ENCODE data around the gene TFDP1.

Gene TFDP1

DNA sequence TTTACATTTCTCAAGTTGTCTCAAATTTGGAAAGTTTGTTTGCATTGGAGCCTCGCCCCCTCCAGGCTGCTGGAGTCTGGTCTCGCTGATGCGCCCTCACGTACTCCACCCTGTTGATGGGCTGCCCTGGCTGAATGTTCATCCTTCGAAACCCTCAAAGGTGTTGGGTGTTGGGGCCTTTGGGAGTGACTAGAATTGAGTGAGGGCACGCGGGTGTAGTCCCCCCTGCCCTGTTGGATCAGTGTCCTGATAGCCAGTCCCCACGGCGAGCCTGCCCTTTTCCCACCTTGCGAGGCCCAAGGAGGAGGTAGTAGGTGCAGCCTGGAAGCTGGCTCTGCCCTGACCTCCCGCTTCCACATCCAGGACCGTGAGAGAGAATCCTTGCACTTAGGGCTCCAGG is 14.8 kb downstream of the TFDP1 start:
- peak; percentile 38 for DNase-seq

DNA sequence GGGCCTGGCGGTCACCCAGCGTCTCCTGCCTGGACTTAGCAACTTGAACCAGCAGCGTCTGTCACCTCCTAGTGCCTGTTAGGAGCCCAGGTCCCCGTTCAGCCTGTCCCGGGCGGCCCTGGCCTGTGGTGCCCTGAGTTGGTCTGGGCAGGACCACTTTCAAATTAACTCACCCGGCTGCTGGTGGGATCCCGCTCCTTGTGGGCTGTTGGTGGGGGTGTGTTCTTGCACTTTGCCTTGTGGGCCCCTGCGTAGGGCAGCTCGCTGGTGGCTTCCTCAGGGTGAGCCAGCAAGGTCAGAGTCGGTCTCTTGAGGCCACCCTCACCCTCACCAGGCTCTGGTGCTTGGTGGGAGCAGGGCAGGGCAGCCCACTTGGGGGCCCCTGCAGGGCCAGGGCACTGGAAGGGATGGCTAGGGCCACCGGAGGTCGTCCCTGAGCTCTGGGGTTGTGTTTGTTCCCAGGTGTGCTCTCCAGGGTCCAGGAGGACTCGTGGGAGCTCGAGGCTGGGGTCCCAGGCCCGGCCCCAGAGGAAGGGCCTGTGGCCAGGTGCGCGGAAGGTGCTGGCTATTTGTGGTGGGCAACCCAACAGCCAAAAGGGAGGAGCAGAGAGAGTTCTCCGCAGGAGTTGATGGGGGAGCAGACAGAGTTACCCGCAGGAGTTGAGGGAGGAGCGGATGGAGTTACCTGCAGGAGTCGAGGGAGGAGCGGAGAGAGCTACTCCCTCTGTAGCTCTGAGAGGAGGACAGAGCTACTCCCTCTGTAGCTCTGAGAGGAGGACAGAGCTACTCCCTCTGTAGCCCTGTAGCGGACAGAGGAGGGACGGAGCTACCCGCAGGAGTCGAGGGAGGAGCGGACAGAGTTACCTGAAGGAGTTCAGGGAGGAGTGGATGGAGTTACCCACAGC is 16.9 kb downstream of the TFDP1 start:
- no peak for DNase-seq

DNA sequence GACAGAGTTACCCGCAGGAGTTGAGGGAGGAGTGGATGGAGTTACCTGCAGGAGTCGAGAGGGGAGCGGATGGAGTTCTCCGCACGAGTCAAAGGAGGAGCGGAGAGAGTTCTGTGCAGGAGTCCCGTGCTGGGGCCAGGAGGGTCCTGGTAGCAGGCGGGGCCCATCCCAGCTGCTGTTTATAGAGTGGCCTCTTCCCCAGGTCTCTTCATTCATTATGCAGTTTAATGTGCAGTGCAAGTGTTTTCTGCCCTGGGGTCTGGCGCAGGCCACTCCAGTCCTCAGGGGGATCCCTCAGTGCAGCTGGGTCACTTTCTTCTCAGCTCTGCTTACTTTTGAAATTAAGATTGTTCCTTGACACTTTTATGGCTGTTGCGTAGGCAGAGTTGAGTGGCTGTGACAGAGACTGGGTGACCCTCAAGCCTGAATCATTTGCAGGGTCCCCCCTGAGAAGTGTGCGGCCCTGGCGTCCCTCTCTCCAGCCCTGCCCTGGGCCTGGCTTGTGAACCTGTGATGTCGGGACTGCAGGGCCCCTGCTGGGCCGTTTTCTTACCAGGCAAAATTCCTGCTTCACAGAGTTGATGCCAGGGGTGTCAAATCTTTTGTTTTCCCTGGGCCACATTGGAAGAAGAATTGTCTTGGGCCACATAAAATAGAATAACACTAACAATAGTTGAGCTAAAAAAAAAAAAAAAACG is 17.9 kb downstream of the TFDP1 start:
- DNase-seq: no peak

DNA sequence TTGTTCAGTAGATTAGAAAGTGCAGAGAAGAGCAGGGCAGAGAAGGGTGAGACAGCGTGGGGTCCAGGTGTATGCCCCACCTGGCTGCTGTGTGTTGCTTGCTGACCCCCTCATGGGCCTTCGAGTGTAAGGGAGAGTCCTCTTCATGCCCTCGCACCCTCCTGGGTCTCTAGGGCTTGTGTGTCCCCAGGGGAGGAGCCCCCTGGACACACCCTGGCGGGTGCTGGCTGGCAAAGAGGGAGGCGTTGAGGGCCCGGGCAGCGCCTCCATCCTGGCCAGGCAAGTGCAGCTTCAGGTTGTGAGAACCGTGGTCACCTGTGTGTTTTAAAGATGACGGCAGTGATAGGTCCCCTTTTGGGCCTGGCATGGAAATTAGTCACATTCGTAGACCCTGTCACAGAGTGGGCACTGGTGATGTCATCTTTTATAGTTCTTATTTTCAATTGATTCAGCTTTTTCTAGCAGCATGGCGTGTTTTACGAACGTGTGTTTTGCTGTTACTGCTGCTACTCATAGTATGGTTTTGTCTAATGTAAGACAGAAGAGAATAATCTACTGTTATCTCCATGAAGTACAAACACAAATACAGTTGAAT is 18.7 kb downstream of the TFDP1 start:
- no peak for DNase-seq

DNA sequence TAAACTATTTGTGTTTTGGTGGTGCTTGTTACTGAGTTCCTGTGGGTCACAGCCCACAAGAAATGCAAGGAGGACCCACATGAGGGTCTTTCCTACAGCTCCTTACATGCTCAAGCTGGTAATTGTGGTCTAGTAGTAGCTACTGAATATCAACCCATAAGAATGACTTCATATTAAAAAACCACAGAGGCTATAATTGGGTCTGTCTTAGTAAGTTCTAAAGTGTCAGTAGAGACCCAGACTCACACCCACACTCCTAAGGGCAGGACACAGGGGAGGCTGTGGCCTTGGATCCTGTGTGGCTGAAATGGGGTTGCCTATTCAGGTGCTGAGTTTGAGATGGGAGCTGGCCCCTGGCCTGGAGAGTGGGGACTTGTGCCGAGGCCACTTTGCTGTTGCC is 19.6 kb downstream of the TFDP1 start:
- DNase-seq: no peak

DNA sequence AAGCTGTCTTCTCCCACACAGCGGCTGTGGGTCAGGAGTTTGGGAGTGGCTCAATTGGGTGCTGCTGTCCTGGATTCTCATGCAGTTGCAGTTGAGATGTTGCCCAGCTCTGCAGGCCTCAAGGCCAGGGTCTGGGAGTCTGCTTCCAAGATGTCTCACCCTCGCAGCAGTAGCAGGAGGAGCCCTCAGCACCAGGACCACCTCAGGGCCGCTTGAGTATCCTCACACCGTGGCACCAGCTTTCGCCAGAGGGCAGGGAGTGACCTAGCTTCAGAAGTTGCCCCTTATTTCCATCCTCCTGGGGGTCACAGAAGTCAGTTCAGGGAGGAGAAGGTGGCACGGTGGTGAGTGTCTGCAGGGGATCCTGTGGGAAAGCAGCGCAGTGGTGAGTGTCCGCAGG is 20.9 kb downstream of the TFDP1 start:
- DNase-seq: no peak

DNA sequence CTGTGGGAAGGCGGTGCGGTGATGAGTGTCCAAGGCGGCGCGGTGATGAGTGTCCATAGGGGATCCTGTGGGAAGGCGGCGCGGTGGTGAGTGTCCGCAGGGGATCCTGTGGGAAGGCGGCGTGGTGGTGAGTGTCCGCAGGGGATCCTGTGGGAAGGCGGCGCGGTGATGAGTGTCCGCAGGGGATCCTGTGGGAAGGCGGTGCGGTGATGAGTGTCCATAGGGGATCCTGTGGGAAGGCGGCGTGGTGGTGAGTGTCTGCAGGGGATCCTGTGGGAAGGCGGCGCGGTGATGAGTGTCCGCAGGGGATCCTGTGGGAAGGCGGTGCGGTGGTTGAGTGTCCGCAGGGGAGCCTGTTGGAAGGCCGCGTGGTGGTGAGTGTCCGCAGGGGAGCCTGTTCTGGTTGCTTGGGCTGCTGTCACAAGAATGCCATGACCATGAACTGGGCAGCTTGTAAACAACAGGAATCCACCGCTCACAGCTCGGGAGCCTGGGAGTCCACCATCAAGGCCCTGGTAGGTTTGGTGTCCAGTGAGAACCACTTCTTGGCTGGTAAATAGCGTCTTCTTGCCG is 21.4 kb downstream of the TFDP1 start:
- no peak for DNase-seq

DNA sequence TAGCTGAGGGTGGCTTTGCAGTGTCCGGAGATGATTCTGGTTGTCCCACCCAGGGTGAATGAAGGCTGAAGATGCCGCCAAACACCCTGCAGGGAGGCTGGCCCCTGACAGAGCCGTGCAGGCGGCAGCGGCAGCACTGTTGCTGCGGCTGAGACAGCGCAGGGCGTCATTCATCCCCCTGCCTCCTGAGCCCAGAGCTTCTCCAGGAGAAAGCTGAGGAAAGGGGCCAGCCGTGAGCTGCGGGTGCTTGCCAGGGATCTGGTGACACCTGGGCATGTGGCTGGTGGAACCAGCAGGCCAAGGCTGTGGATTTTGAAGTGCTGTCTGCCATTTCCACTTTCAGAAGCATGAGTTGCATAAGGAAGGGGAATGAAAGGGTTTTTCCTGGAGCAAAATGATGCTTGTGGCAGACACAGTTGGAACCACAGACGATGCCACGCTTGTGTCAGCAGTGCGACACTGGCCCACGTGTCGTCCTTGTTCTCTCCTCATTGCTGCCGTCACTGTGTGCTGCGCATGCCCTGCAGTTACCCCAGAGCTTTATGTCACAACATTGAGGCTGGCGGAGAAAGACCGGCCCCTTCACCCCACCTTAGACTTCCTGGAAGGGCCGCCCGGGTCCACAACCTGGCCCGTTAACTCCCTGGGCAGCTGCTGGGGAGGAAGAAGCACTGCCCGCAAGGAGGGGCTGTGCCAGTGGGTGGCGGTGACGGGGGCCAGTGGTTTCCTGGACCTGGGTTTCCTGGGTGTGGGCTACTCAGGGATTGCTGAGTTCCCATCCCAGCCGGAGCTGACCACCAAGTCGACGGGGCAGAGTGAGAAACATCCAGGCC is 22.7 kb downstream of the TFDP1 start:
- DNase-seq: no peak

DNA sequence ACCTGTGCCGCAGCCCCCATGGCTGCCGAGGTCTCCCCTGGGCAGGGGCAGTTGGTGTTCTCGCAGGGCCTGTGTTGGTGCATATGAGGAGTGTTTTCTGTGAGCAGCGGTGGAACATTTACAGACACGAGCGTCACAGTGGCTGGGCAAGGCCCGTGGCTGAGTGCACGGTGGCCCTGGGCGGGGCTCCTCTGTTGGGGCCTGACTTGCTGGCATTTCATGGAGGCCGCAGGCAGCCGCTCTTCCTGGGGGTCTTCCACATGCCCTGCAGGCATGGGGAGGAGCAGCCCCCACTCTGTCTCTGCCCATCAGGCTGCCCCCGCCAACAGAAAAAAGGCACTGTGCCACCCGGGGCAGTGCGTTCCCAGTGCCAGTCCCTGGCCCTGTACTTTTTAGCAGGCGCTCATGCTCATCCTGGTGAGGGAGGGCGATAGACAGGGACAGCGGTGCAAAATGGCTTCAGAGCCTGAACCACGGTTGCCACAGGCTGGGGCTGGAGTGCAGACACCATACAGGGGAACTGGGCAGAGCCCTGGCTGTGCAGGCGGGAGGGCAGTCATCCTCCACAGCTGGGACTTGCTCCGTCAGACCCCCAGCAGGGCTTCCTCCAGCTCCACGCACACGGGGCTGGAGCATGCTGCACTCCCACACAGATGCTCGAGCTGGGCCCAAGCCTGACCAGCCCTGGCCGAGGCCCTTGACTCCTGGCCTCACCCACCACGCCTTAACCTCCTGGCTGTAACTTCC is 23.5 kb downstream of the TFDP1 start:
- no peak for DNase-seq

DNA sequence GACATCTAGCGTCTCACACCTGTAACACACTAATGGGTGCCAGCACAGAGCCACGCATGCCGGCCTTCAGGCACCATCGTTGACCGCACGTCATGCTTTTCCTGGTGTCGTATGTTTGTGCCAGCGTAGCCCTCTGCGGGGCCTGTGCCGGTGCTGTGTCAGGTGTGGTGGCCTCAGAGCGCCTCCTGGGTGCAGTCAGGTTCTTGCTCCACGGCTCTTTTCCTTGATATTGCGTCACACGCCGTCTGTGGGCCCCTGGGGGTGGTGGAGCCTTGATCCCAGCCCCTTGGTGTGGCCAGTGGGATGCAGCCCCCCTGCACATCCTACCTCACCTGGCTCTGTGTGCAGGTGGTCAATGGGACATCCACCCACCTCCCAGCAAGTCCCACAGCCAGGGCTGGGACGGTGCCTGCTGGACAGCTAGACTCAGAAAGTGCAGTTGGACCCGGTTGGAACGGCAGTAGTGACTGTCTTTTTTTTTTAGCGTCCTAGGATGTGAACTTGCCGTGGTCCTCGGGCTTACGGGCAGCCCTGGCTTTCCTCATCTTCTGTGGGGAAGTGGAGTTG is 24.5 kb downstream of the TFDP1 start:
- DNase-seq: no peak

DNA sequence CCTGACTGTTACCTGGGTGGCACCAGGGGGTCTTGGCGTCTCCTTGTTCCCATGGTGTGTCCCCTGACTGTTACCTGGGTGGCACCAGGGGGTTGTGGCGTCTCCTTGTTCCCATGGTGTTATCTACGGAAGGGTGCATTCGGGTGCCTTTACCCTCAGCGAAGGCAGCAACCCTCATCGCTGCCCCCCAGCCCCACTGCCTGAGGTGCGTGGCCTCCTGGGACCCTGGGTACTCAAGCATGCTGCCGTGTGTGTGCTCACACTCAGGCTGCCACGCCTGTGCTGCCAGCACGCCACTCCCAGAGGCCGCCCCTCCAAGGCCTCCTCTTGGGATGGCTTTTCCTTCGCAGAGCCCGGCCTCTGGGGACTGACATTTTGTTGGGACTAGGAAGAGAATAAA is 25.1 kb downstream of the TFDP1 start:
- no peak for DNase-seq

DNA sequence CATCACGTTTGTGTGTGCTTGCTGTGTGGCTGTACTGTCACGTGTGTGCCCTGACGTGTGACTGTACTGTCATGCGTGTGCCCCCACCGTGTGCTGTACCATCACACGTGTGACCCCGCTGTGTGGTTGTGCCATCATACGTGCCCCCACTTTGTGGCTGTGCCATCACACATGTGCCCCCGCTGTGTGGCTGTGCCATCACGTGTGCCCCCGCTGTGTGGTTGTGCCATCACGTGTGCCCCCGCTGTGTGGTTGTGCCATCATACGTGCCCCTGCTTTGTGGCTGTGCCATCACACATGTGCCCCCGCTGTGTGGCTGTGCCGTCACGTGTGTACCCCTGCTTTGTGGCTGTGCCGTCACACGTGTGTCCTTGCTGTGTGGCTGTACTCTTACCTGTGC is 25.7 kb downstream of the TFDP1 start:
- no peak for DNase-seq

DNA sequence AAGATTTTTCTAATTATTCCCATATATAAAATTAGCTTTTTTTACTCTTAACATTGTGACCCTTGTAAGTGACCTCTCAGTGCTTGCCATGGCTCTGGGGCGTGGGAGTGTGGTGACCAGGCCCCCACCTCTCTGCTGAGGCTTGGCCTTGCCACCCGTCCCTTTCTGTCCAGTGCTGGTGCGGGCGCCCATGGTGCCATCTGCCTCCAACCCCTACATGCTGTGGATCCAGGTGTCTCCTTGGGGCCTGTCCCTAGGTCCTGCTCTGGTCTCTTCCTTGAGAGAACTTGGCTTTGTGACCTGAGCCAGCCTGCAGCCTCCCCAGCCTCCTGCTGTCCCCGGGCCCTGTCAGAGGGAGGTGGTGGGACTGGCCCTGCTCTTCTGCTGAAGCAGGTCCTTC is 27.4 kb downstream of the TFDP1 start:
- DNase-seq: no peak

DNA sequence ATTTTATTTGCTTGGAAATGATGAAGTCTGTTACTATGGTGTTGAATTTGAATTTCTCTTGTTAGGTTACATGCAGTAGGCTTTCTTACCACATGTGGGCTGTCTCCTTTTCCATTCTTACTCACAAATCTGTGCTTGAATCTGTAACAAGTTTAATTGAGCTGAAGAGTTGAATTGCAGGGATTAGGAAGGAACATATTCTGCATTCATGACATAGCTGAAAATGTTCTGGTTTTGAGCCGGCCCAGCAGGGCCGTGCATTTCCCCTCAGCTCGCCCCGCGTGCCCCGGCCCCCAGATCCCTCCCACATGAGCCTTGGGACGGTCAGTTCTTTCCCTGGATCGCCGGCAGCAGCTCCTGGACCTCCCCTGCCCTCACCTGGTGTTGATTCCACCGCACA is 28.1 kb downstream of the TFDP1 start:
- DNase-seq: no peak

DNA sequence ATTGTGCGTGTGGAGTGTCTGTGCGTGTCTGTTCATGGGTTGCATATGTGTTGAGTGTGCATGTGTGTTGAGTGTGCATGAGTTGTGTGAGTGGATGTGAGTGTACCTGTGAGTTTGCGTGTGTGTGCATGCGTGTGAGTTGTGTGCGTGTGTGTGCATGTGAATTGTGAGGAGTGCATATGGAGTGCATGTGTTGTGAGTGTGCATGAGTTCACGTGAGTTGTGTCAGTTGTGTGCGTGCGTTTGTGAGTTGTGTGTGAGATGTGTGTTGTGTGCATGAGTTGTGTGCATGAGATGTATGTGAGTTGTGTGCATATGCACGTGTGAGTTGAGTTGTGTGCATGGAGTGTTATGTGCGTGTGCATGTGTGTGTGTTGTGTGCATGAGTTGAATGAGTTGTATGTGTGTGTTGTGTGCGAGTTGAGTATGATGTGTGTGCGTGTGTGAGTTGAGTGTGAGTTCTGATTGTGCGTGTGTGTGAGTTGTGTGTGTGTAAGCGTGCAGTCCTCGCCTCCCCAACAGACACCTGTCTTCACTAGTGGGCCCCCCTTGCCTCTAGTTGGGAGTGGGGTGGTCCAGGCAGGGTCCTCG is 29.3 kb downstream of the TFDP1 start:
- no peak for DNase-seq

DNA sequence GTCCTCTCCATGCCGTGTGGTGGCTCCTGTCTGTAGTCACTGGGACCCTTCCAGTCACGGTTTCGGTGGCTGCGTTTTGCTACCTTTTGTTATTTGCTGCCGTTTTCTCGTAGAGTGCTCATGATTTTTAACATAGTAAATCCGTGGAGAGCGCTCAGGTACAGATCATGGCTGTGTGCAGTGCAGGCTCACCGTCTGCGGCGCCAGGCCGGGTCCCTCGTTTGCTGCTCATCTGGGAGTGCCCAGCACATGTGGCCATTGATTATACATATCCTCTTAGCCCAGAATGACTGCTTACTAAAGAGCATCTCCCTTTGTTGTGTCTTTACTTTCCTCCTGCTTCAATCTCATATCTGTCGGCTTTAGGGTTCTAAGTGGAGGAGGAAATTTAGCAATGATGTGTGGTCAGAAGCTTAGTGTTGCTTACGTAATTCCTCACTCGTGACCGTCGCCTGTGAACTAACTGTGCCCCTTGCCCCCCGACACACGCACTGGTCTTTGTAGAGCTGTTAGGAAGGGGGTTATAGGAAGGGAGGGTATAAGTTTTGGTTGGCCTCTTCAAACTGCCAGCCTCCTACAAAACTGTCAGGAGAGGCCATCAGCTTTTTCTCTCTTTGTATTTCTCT is 31.8 kb downstream of the TFDP1 start:
- no peak for DNase-seq

DNA sequence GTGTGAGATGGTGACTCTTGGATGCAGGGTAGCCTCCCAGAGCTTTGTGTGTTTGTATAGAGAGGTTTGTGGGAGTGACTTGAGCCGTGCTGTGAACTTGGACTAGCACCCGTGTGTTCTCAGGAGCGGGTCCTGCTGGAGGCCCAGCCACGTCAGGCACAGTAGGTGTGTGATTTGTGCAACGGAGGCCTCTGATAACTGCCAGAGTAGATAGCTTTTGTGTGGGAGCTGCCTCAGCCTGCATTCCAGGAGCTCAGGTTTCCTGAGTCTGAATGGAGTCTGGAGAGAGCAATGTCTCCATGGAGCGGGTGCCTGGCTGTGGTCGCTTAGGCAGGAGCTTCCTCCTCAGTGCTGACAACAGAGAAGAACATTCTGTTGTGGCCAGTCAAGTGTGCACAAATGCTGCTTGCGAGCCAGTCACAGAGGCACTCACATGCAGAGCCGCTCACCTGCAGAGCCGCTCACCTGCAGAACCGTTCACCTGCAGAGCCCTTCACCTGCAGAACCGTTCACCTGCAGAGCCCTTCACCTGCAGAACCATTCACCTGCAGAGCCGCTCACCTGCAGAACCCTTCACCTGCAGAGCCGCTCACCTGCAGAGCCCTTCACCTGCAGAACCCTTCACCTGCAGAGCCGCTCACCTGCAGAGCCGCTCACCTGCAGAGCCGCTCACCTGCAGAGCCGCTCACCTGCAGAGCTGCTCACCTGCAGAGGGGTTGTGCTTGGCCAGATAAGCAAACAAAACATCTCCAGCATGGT is 32.6 kb downstream of the TFDP1 start:
- peak; percentile 79 for DNase-seq

DNA sequence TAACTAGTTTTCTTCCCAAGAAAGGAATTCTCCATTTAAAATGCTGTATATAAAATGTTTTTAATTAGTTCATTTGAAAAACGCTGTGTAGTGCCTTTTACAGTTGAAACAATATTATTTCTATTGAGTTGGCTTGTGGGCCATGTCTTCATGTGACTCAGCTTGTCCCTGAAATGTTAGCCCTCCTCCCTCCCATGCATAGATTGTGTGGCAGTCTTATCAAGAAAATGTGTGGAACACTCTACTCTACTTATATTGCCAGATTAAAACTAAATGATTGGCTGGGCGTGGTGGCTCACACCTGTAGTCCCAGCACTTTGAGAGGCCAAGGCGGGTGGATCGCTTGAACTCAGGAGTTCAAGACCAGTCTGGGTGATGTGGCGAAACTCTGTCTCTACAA is 33.4 kb downstream of the TFDP1 start:
- DNase-seq: no peak

DNA sequence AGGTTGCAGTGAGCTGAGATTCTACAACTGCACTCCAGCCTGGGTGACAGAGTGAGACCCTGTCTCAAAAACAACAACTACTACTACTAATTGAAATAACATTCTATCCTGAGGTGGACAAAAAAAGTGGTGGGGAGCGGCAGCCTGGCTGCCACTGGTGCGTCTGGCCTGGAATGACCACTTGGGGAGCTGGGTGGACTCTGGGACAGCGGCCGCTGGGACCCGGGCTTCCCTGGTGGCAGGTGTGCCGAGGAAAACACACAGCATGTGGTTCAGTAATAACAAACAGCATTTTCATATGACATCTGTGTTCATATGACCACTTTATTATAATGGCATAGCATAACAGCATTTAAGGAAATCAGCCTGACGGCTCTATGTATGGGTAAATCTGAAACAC is 33.9 kb downstream of the TFDP1 start:
- no peak for DNase-seq
